ENCODE data around the gene CALHM6.

The CALHM6 gene

DNA sequence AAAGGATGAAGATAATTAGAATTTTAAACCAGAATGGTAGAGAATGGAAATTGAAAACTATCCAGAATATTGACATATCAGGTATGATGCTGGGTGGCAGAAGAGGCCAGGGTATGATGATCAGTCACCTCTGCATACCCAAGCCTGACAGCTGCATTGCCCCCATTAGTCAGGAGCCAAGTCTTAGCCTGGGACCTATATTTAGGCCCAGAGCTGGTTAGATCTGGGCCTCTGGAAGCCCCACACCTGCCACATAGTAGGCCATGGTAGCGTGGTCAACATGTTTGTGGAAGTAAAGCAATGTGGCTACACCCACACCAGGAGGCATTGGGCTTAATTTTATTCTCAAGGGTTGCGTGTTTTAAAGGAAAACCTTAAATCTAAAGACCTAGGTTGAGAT, 32.1 kb upstream of the CALHM6 start:
- no peak overlapping the region for H3K4me3 ChIP-seq (ENCODE audit: low read length)
- no peak overlapping the region for H2AFZ ChIP-seq (ENCODE audit: low read length)
- no peak for DNase-seq
- H3K27ac ChIP-seq (ENCODE audit: low read length), result no peak overlapping the region
- H3K4me2 ChIP-seq (ENCODE audit: low read depth, low read length), result no peak overlapping the region
- TF ChIP-seq EZH2phosphoT487 (IDR thresholded peaks at IDR 0.05; ENCODE audit: low read length) (no peak), EZH2 (optimal IDR thresholded peaks at IDR 0.05; ENCODE audit: low read depth, low read length) (no peak)
- TF ChIP-seq, protein P1, sequence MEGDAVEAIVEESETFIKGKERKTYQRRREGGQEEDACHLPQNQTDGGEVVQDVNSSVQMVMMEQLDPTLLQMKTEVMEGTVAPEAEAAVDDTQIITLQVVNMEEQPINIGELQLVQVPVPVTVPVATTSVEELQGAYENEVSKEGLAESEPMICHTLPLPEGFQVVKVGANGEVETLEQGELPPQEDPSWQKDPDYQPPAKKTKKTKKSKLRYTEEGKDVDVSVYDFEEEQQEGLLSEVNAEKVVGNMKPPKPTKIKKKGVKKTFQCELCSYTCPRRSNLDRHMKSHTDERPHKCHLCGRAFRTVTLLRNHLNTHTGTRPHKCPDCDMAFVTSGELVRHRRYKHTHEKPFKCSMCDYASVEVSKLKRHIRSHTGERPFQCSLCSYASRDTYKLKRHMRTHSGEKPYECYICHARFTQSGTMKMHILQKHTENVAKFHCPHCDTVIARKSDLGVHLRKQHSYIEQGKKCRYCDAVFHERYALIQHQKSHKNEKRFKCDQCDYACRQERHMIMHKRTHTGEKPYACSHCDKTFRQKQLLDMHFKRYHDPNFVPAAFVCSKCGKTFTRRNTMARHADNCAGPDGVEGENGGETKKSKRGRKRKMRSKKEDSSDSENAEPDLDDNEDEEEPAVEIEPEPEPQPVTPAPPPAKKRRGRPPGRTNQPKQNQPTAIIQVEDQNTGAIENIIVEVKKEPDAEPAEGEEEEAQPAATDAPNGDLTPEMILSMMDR (IDR thresholded peaks at IDR 0.05; ENCODE audit: low read length), result no peak
- no peaks in the 10 kb centered on the region for H3K9me2 ChIP-seq (replicated peaks; ENCODE audit: insufficient read depth, low read length)
- no peaks in the 10 kb centered on the region for H3K4me1 ChIP-seq (ENCODE audit: low read length)
- H4K20me1 ChIP-seq (ENCODE audit: insufficient read depth, low read length), result no peaks in the 10 kb centered on the region
- H3K36me3 ChIP-seq (replicated peaks; ENCODE audit: insufficient read depth, low read length), result no peaks in the 10 kb centered on the region
- no peaks in the 10 kb centered on the region for H3F3A ChIP-seq (ENCODE audit: insufficient read depth, low read length)
- H3K27me3 ChIP-seq (replicated peaks; ENCODE audit: insufficient read depth, low read length), result no peaks in the 10 kb centered on the region
- H3K9ac ChIP-seq (ENCODE audit: low read length), result no peak overlapping the region
- no peaks in the 10 kb centered on the region for H3K79me2 ChIP-seq (ENCODE audit: low read length)
- H3K9me3 ChIP-seq (replicated peaks; ENCODE audit: insufficient read depth, low read length), result no peaks in the 10 kb centered on the region

DNA sequence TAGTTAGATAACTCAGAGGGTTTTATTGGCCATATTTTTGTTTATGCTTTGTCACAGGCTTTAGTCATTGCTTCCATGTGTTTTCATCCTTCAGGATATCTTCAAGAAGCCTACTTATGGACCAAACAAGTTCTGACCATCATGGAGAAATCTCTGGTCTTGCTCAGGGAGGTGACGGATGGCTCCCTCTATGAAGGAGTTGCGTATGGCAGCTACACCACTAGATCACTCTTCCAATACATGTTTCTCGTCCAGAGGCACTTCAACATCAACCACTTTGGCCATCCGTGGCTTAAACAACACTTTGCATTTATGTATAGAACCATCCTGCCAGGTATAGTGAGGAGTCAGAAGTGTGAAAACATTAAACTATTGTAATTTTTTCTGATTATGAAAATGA, 30.3 kb upstream of the CALHM6 start:
- H3K9me2 ChIP-seq (replicated peaks; ENCODE audit: insufficient read depth, low read length), result no peaks in the 10 kb centered on the region
- H3K4me1 ChIP-seq (ENCODE audit: low read length), result no peaks in the 10 kb centered on the region
- TF ChIP-seq EZH2 (optimal IDR thresholded peaks at IDR 0.05; ENCODE audit: low read depth, low read length) (no peak), EZH2phosphoT487 (IDR thresholded peaks at IDR 0.05; ENCODE audit: low read length) (no peak)
- TF ChIP-seq, protein P1 (IDR thresholded peaks at IDR 0.05; ENCODE audit: low read length), result no peak
- no peaks in the 10 kb centered on the region for H3K9me3 ChIP-seq (replicated peaks; ENCODE audit: insufficient read depth, low read length)
- H3K27me3 ChIP-seq (replicated peaks; ENCODE audit: insufficient read depth, low read length), result no peaks in the 10 kb centered on the region
- no peaks in the 10 kb centered on the region for H3K79me2 ChIP-seq (ENCODE audit: low read length)
- H3K4me2 ChIP-seq (ENCODE audit: low read depth, low read length), result no peak overlapping the region
- H3K4me3 ChIP-seq (ENCODE audit: low read length), result no peak overlapping the region
- no peak overlapping the region for H3K27ac ChIP-seq (ENCODE audit: low read length)
- no peak for DNase-seq
- no peaks in the 10 kb centered on the region for H3K36me3 ChIP-seq (replicated peaks; ENCODE audit: insufficient read depth, low read length)
- H4K20me1 ChIP-seq (ENCODE audit: insufficient read depth, low read length), result no peaks in the 10 kb centered on the region
- H3K9ac ChIP-seq (ENCODE audit: low read length), result no peak overlapping the region
- H3F3A ChIP-seq (ENCODE audit: insufficient read depth, low read length), result no peaks in the 10 kb centered on the region
- no peak overlapping the region for H2AFZ ChIP-seq (ENCODE audit: low read length)

DNA sequence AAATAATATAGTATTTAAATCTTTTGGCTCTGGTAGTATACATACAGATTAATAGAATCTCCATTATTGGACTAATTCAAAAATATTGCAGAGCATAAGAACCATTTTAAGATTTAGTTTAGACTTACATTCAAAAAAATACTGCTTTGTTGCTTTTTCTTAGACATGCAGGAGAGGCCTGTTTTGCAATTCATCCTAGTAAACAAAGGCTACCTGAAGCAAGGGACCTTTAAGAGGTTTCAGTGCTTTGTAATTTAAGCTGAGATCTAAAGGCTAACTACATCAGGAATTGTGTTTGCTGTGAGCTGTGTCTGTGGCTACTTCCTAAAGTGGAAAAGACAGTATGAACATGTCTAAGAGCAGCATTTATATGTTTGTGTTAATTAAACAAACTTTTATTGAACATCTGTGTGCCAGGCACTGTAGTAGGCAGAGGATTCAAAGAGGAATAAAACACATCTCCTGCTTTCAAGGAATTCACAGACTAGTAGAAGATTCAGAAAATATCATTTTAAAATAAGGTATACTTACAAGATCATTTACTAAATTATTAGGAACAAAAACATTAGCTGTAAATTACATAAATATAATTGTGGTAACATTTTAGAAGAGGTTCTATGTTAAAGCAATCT, 29.1 kb upstream of the CALHM6 start:
- H3F3A ChIP-seq (ENCODE audit: insufficient read depth, low read length), result no peaks in the 10 kb centered on the region
- H3K4me2 ChIP-seq (ENCODE audit: low read depth, low read length), result no peak overlapping the region
- H3K4me1 ChIP-seq (ENCODE audit: low read length), result no peaks in the 10 kb centered on the region
- H3K9me2 ChIP-seq (replicated peaks; ENCODE audit: insufficient read depth, low read length), result no peaks in the 10 kb centered on the region
- H3K9me3 ChIP-seq (replicated peaks; ENCODE audit: insufficient read depth, low read length), result no peaks in the 10 kb centered on the region
- H3K27ac ChIP-seq (ENCODE audit: low read length), result no peak overlapping the region
- no peak overlapping the region for H3K4me3 ChIP-seq (ENCODE audit: low read length)
- H3K27me3 ChIP-seq (replicated peaks; ENCODE audit: insufficient read depth, low read length), result no peaks in the 10 kb centered on the region
- no peak overlapping the region for H3K9ac ChIP-seq (ENCODE audit: low read length)
- H2AFZ ChIP-seq (ENCODE audit: low read length), result no peak overlapping the region
- TF ChIP-seq EZH2phosphoT487 (IDR thresholded peaks at IDR 0.05; ENCODE audit: low read length) (no peak), EZH2 (optimal IDR thresholded peaks at IDR 0.05; ENCODE audit: low read depth, low read length) (no peak)
- TF ChIP-seq, protein P1 (IDR thresholded peaks at IDR 0.05; ENCODE audit: low read length), result no peak
- H3K79me2 ChIP-seq (ENCODE audit: low read length), result no peaks in the 10 kb centered on the region
- no peak for DNase-seq
- no peaks in the 10 kb centered on the region for H4K20me1 ChIP-seq (ENCODE audit: insufficient read depth, low read length)
- H3K36me3 ChIP-seq (replicated peaks; ENCODE audit: insufficient read depth, low read length), result no peaks in the 10 kb centered on the region
